Effector memory CD8-positive, alpha-beta T cell (primary cell): ENCODE data around the gene NOX4.
"Not testable (repeated sequence)": the region's sequence is repeated elsewhere in the genome, so short reads cannot be mapped to it uniquely, and the experiment has no call there.

Source experiments
- ATAC-seq: fragments of 150-1000 bp; cut with Tn5 transposase; replicated peaks from 2 replicates; pipeline ENCODE4 v1.10.0; 2021; ENCODE audit warnings: mild to moderate bottlenecking, moderate library complexity
- DNase-seq, 3 experiments: peaks; one replicate each; pipeline ENCODE4 v3.0.0; 2021
- H3K27ac Mint-ChIP-seq, 2 donors: one replicate each; pipeline ENCODE4 v1.8.0; 2022; ENCODE audit warnings: mild to moderate bottlenecking in 2 of 2, mixed read lengths in 2 of 2, moderate library complexity in 2 of 2
- H3K27me3 Mint-ChIP-seq, 2 donors: one replicate each; pipeline ENCODE4 v1.8.0; 2022; ENCODE audit warnings: mixed read lengths in 2 of 2
- H3K36me3 Mint-ChIP-seq: one replicate; pipeline ENCODE4 v1.8.0; 2022; ENCODE audit warnings: mild to moderate bottlenecking, moderate library complexity, mixed read lengths; ENCODE audit not compliant: insufficient read depth
- H3K4me1 Mint-ChIP-seq, 2 donors: one replicate each; pipeline ENCODE4 v1.8.0; 2022; ENCODE audit warnings: low read depth in 2 of 2, mixed read lengths in 2 of 2
- H3K4me3 Mint-ChIP-seq, 2 donors: one replicate each; pipeline ENCODE4 v1.8.0; 2022; ENCODE audit warnings: mild to moderate bottlenecking in 2 of 2, mixed read lengths in 2 of 2, moderate library complexity in 2 of 2
- H3K9me3 Mint-ChIP-seq, 2 donors: one replicate each; pipeline ENCODE4 v1.8.0; 2022; ENCODE audit warnings: mixed read lengths in 2 of 2

NOX4 gene

GRCh38 chr11:89295023-89295422 lies 196.2 kb downstream of the NOX4 start:
- H3K36me3 Mint-ChIP-seq, H3K4me1 Mint-ChIP-seq, H3K27me3 Mint-ChIP-seq, H3K9me3 Mint-ChIP-seq, DNase-seq, ATAC-seq, H3K27ac Mint-ChIP-seq, H3K4me3 Mint-ChIP-seq: not testable (repeated sequence)

- ATAC-seq (no peak), DNase-seq (no peak)
- Mint-ChIP-seq H3K27ac (no peak overlapping the region), H3K4me3 (no peak overlapping the region), H3K27me3 (no peaks in the 10 kb centered on the region), H3K4me1 (no peaks in the 10 kb centered on the region), H3K9me3 (peaks cover 6% of the 10 kb centered on the region in 2 donors), H3K36me3 (peaks cover 3% of the 10 kb centered on the region)
These were observed 197.1 kb downstream of the NOX4 start for GRCh38 chr11:89293965-89294679.

- DNase-seq, H3K4me3 Mint-ChIP-seq, H3K27ac Mint-ChIP-seq, H3K9me3 Mint-ChIP-seq, H3K27me3 Mint-ChIP-seq, ATAC-seq, H3K4me1 Mint-ChIP-seq, H3K36me3 Mint-ChIP-seq: not testable (repeated sequence)
These were observed 203.2 kb downstream of the NOX4 start for GRCh38 chr11:89288004-89288403.

- H3K36me3 Mint-ChIP-seq, DNase-seq, H3K4me1 Mint-ChIP-seq, ATAC-seq, H3K9me3 Mint-ChIP-seq, H3K27me3 Mint-ChIP-seq, H3K4me3 Mint-ChIP-seq, H3K27ac Mint-ChIP-seq: not testable (repeated sequence)
These were observed 204.6 kb downstream of the NOX4 start for GRCh38 chr11:89286601-89287000.

- H3K4me1 Mint-ChIP-seq, DNase-seq, H3K36me3 Mint-ChIP-seq, H3K27ac Mint-ChIP-seq, H3K4me3 Mint-ChIP-seq, ATAC-seq, H3K27me3 Mint-ChIP-seq: not testable (repeated sequence)
- peaks cover 10 to 32% of the 10 kb centered on the region in 2 donors for H3K9me3 Mint-ChIP-seq
These were observed 210.0 kb downstream of the NOX4 start for GRCh38 chr11:89281032-89281677.

GRCh38 chr11:89279176-89279575 lies 212.0 kb downstream of the NOX4 start:
- Mint-ChIP-seq H3K4me3 (no peak overlapping the region), H3K9me3 (peaks cover 10 to 38% of the 10 kb centered on the region in 2 donors), H3K36me3 (no peaks in the 10 kb centered on the region), H3K27ac (no peak overlapping the region), H3K27me3 (no peaks in the 10 kb centered on the region), H3K4me1 (no peaks in the 10 kb centered on the region)
- ATAC-seq: no peak
- no peak for DNase-seq

GRCh38 chr11:89275966-89276365 lies 215.2 kb downstream of the NOX4 start:
- Mint-ChIP-seq H3K4me1 (no peaks in the 10 kb centered on the region), H3K4me3 (no peak overlapping the region), H3K27ac (no peak overlapping the region), H3K27me3 (no peaks in the 10 kb centered on the region), H3K36me3 (no peaks in the 10 kb centered on the region), H3K9me3 (peaks cover 11 to 43% of the 10 kb centered on the region in 2 donors)
- DNase-seq (no peak), ATAC-seq (no peak)
